SK-N-SH (cell line): ENCODE measurements around the gene PLCB1. TPM values are rescaled to one million over a fixed set of nuclear protein-coding genes. Genes with fewer than 3 reads are reported as not detected.

ENCODE experiments used
- CTCF ChIA-PET: fragments of 300-600, 350-600 bp; formaldehyde crosslinking; extraction: SDS; loops from one replicate; lab custom pipeline; 2021; lab: Yijun Ruan, JAX
- POLR2A ChIA-PET: fragments of 350-600 bp; sonication (Branson Sonifier 250); formaldehyde crosslinking; extraction: SDS; loops from one replicate; lab custom pipeline; 2020; ENCODE audit warnings: antibody characterized with exemption, inconsistent platforms; lab: Yijun Ruan, JAX
- DNase-seq: peaks from one replicate; pipeline ENCODE4 v3.0.0; 2012
- H2AFZ ChIP-seq: fragments of 200-600 bp; sonication (generic); 2 replicates; pipeline ENCODE4 v1.8.1; 2016; ENCODE audit warnings: antibody characterized with exemption, mild to moderate bottlenecking, low read depth
- H3F3A ChIP-seq: fragments of 200-600 bp; sonication (generic); replicated peaks from 2 replicates; pipeline ENCODE3; 2016; ENCODE audit warnings: antibody characterized with exemption, mild to moderate bottlenecking; ENCODE audit not compliant: insufficient read depth
- H3K27ac ChIP-seq, 2 experiments: fragments of 200-500 bp in 1 of 2; fragments of 200-600 bp in 1 of 2; sonication (Bioruptor generic) in 1 of 2; sonication (generic), shearing (Covaris generic) in 1 of 2; 2 replicates each; pipeline versions ENCODE4 v1.5.1 to v1.6.1; 2014 to 2016; ENCODE audit warnings: low read depth in 2 of 2, inconsistent platforms in 1 of 2, low read length in 1 of 2, mild to moderate bottlenecking in 1 of 2, mixed read lengths in 1 of 2
- H3K27me3 ChIP-seq: fragments of 200-600 bp; sonication (generic), shearing (Covaris generic); 2 replicates; pipeline ENCODE4 v1.6.1; 2016; ENCODE audit warnings: mixed run types; ENCODE audit not compliant: insufficient read depth
- H3K36me3 ChIP-seq, 2 experiments: fragments of 200-500 bp in 1 of 2; fragments of 200-600 bp in 1 of 2; sonication (Bioruptor generic) in 1 of 2; sonication (generic) in 1 of 2; replicated peaks in 1 of 2; 2 replicates each; pipeline versions ENCODE3 to v1.5.1; 2014 to 2016; ENCODE audit warnings: low read length in 1 of 2, mild to moderate bottlenecking in 1 of 2; ENCODE audit not compliant: insufficient read depth in 2 of 2, control insufficient read depth in 1 of 2
- H3K4me1 ChIP-seq, 2 experiments: fragments of 200-500 bp in 1 of 2; fragments of 200-600 bp in 1 of 2; sonication (Bioruptor generic) in 1 of 2; sonication (generic), shearing (Covaris generic) in 1 of 2; 2 replicates each; pipeline versions ENCODE4 v1.5.1 to v1.6.1; 2014 to 2016; ENCODE audit warnings: low read depth in 1 of 2, low read length in 1 of 2, mixed run types in 1 of 2; ENCODE audit not compliant: insufficient read depth in 2 of 2, control insufficient read depth in 1 of 2
- H3K4me2 ChIP-seq: fragments of 200-600 bp; sonication (generic), shearing (Covaris generic); 2 replicates; pipeline ENCODE4 v1.6.1; 2017; ENCODE audit warnings: mixed run types
- H3K4me3 ChIP-seq, 2 experiments: fragments of 200-500 bp in 1 of 2; fragments of 200-600 bp in 1 of 2; sonication (Bioruptor generic) in 1 of 2; sonication (generic), shearing (Covaris generic) in 1 of 2; 2 replicates each; pipeline versions ENCODE4 v1.5.1 to v1.8.1; 2014 to 2016; ENCODE audit warnings: low read depth in 2 of 2, inconsistent platforms in 1 of 2, low read length in 1 of 2, mild to moderate bottlenecking in 1 of 2, mixed read lengths in 1 of 2, moderate library complexity in 1 of 2
- H3K79me2 ChIP-seq: fragments of 200-600 bp; sonication (generic); 2 replicates; pipeline ENCODE4 v1.8.1; 2017; ENCODE audit warnings: mild to moderate bottlenecking; ENCODE audit not compliant: insufficient read depth
- H3K9ac ChIP-seq: fragments of 200-600 bp; sonication (generic); 2 replicates; pipeline ENCODE4 v1.6.1; 2017; ENCODE audit warnings: mixed run types
- H3K9me2 ChIP-seq: fragments of 200-600 bp; sonication (generic); 2 replicates; pipeline ENCODE4 v1.6.1; 2017; ENCODE audit warnings: mixed run types
- H3K9me3 ChIP-seq: fragments of 200-600 bp; sonication (generic); 2 replicates; pipeline ENCODE4 v1.6.1; 2017; ENCODE audit warnings: mixed run types, mild to moderate bottlenecking, moderate library complexity
- H4K20me1 ChIP-seq: fragments of 200-600 bp; sonication (generic); 2 replicates; pipeline ENCODE4 v1.6.1; 2017; ENCODE audit warnings: mild to moderate bottlenecking, mixed run types; ENCODE audit not compliant: insufficient read depth
- CHD2 ChIP-seq: fragments of 150-350 bp; IDR thresholded peaks from 2 replicates; pipeline ENCODE4 v1.6.1; 2018; ENCODE audit warnings: low read length; ENCODE audit not compliant: partially characterized antibody
- CTCF ChIP-seq: fragments of 200-600 bp; sonication (generic); IDR thresholded peaks from 2 replicates; pipeline ENCODE4 v1.6.1; 2017; ENCODE audit warnings: antibody characterized with exemption, mild to moderate bottlenecking, moderate library complexity
- ELF1 ChIP-seq: IDR thresholded peaks from 2 replicates; pipeline ENCODE4 v1.4.0; 2012
- FOSL2 ChIP-seq: IDR thresholded peaks from 2 replicates; pipeline ENCODE4 v1.4.0; 2012; ENCODE audit warnings: low read depth, mild to moderate bottlenecking, moderate library complexity, borderline replicate concordance
- FOXJ3 ChIP-seq: sonication (generic); formaldehyde crosslinking; IDR thresholded peaks from 2 replicates; pipeline ENCODE4 v1.5.1; 2020; ENCODE audit warnings: mild to moderate bottlenecking, missing genetic modification reagents
- JUND ChIP-seq: IDR thresholded peaks from 2 replicates; pipeline ENCODE4 v1.4.0; 2012
- MXI1 ChIP-seq: IDR thresholded peaks from 2 replicates; pipeline ENCODE4 v1.6.1; 2012; ENCODE audit warnings: mild to moderate bottlenecking, low read depth, low read length, improper control_type of control experiment
- NFIC ChIP-seq: IDR thresholded peaks from 2 replicates; pipeline ENCODE4 v1.4.0; 2012; ENCODE audit warnings: borderline replicate concordance
- POLR2AphosphoS5 ChIP-seq: IDR thresholded peaks from 2 replicates; pipeline ENCODE4 v1.6.1; 2012; ENCODE audit warnings: low read depth, low read length
- RAD21 ChIP-seq: IDR thresholded peaks from 2 replicates; pipeline ENCODE4 v1.6.1; 2012; ENCODE audit warnings: mild to moderate bottlenecking, low read length
- REST ChIP-seq: IDR thresholded peaks from 2 replicates; pipeline ENCODE4 v1.6.1; 2012; ENCODE audit warnings: mild to moderate bottlenecking, low read depth, low read length, moderate library complexity
- RFX5 ChIP-seq: IDR thresholded peaks from 2 replicates; pipeline ENCODE4 v1.6.1; 2012; ENCODE audit warnings: mild to moderate bottlenecking, improper control_type of control experiment, low read length
- SMC3 ChIP-seq: IDR thresholded peaks from 2 replicates; pipeline ENCODE4 v1.6.1; 2012; ENCODE audit warnings: low read depth, low read length, improper control_type of control experiment
- TAF1 ChIP-seq: IDR thresholded peaks from 2 replicates; pipeline ENCODE4 v1.6.1; 2012; ENCODE audit warnings: low read depth, mild to moderate bottlenecking, low read length, moderate library complexity, borderline replicate concordance
- TEAD4 ChIP-seq: IDR thresholded peaks from 2 replicates; pipeline ENCODE4 v1.4.0; 2012; ENCODE audit warnings: mild to moderate bottlenecking, borderline replicate concordance; ENCODE audit not compliant: insufficient read depth
- YY1 ChIP-seq: IDR thresholded peaks from 2 replicates; pipeline ENCODE4 v1.4.0; 2012; ENCODE audit warnings: low read depth, mild to moderate bottlenecking
- WGBS: methylation state at CpG from one replicate; pipeline ENCODE4 v1.1.6; 2017; ENCODE audit warnings: low lambda C conversion rate; 5-methylcytosine and 5-hydroxymethylcytosine counted together
- polyA plus RNA-seq, 3 experiments: library from polyadenylated mRNA; depleted of rRNA; stranded (reverse); fragments of >200 nt; gene quantifications; 2 replicates each; pipeline ENCODE4 v1.2.3, GENCODE V29; 2012
- TF ChIP-seq, protein P1 (sequence below): IDR thresholded peaks from 2 replicates; pipeline ENCODE4 v1.4.0; 2012; ENCODE audit warnings: low read depth, borderline replicate concordance

The PLCB1 gene
- polyA plus RNA-seq, 1 of the 3 experiments (the other 2 are of a cell fraction), result 10.5 TPM

- no peak overlapping the region for H3K9ac ChIP-seq
- no peak overlapping the region for H3K4me3 ChIP-seq
- H3K4me2 ChIP-seq, result no peak overlapping the region
- ChIA-PET CTCF (interaction anchor here (1.1 kb wide), 1 partner anchor 222 kb away, joined by 3 read pairs; no protein-coding TSS in a partner anchor), POLR2A (no interaction called here)
- no peaks in the 10 kb centered on the region for H3K9me3 ChIP-seq
- WGBS, result 90% methylated on average over 8 of the region's 8 CpGs
- DNase-seq, result no peak
- H3K27me3 ChIP-seq, result no peaks in the 10 kb centered on the region
- no peak overlapping the region for H2AFZ ChIP-seq
- H3K4me1 ChIP-seq, result no peaks in the 10 kb centered on the region
- H3K36me3 ChIP-seq, result no peaks in the 10 kb centered on the region
- H3K27ac ChIP-seq, result no peak overlapping the region
- H4K20me1 ChIP-seq, result no peaks in the 10 kb centered on the region
- TF ChIP-seq, protein P1, sequence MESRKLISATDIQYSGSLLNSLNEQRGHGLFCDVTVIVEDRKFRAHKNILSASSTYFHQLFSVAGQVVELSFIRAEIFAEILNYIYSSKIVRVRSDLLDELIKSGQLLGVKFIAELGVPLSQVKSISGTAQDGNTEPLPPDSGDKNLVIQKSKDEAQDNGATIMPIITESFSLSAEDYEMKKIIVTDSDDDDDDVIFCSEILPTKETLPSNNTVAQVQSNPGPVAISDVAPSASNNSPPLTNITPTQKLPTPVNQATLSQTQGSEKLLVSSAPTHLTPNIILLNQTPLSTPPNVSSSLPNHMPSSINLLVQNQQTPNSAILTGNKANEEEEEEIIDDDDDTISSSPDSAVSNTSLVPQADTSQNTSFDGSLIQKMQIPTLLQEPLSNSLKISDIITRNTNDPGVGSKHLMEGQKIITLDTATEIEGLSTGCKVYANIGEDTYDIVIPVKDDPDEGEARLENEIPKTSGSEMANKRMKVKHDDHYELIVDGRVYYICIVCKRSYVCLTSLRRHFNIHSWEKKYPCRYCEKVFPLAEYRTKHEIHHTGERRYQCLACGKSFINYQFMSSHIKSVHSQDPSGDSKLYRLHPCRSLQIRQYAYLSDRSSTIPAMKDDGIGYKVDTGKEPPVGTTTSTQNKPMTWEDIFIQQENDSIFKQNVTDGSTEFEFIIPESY, result no peak
- TF ChIP-seq RFX5 (no peak), NFIC (no peak), CHD2 (no peak), SMC3 (no peak)
- no peaks in the 10 kb centered on the region for H3K9me2 ChIP-seq
- H3K79me2 ChIP-seq, result no peaks in the 10 kb centered on the region
- no peaks in the 10 kb centered on the region for H3F3A ChIP-seq
Measured at GRCh38 chr20:8498571-8498970, 366.5 kb downstream of the PLCB1 start.

GRCh38 chr20:8504030-8504429, 372.0 kb downstream of the PLCB1 start:
- no peaks in the 10 kb centered on the region for H3K9me2 ChIP-seq
- H3K27me3 ChIP-seq, result no peaks in the 10 kb centered on the region
- H3K4me3 ChIP-seq, result no peak overlapping the region
- H3K27ac ChIP-seq, result no peak overlapping the region
- H3K9ac ChIP-seq, result no peak overlapping the region
- H3K9me3 ChIP-seq, result no peaks in the 10 kb centered on the region
- H2AFZ ChIP-seq, result no peak overlapping the region
- ChIA-PET POLR2A (no interaction called here), CTCF (interaction anchor here (1.0 kb wide), 1 partner anchor 217 kb away, joined by 3 read pairs; no protein-coding TSS in a partner anchor)
- 70% methylated on average over 5 of the region's 5 CpGs for WGBS
- no peaks in the 10 kb centered on the region for H3F3A ChIP-seq
- DNase-seq, result no peak
- no peaks in the 10 kb centered on the region for H3K79me2 ChIP-seq
- H3K4me1 ChIP-seq, result peaks cover 0 to under 1% of the 10 kb centered on the region in 2 experiments; a peak in 1 of 4 replicates
- no peaks in the 10 kb centered on the region for H4K20me1 ChIP-seq
- no peaks in the 10 kb centered on the region for H3K36me3 ChIP-seq
- H3K4me2 ChIP-seq, result no peak overlapping the region
- TF ChIP-seq JUND, result no peak
- TF ChIP-seq TEAD4, result no peak
- no peak for TF ChIP-seq REST
- no peak for TF ChIP-seq SMC3
- no peak for TF ChIP-seq RAD21
- no peak for TF ChIP-seq FOXJ3 (CRISPR knock-in tag)
- no peak for TF ChIP-seq TAF1
- TF ChIP-seq, protein P1, result no peak
- no peak for TF ChIP-seq NFIC
- no peak for TF ChIP-seq ELF1
- no peak for TF ChIP-seq YY1
- TF ChIP-seq MXI1, result no peak
- TF ChIP-seq CTCF, result no peak
- no peak for TF ChIP-seq FOSL2
- TF ChIP-seq POLR2AphosphoS5, result no peak
- no peak for TF ChIP-seq RFX5
